Sigmoid colon (tissue), 3 donors: ENCODE results near the gene CCDC107.

Source experiments
- POLR2A ChIP-seq, 2 donors: fragments of 450-650 bp; IDR thresholded peaks; one replicate each; pipeline ENCODE4 v1.6.1; 2016; ENCODE audit warnings: antibody characterized with exemption in 2 of 2, mild to moderate bottlenecking in 2 of 2, moderate library complexity in 2 of 2
- TF ChIP-seq, protein P1 (sequence below), 4 experiments: fragments of 450-650 bp in 3 of 4; fragments of 200-600 bp in 1 of 4; IDR thresholded peaks; one replicate each; pipeline ENCODE4 v1.5.1; 2016 to 2019; ENCODE audit warnings: antibody characterized with exemption in 4 of 4, mild to moderate bottlenecking in 3 of 4, moderate library complexity in 2 of 4

DNA sequence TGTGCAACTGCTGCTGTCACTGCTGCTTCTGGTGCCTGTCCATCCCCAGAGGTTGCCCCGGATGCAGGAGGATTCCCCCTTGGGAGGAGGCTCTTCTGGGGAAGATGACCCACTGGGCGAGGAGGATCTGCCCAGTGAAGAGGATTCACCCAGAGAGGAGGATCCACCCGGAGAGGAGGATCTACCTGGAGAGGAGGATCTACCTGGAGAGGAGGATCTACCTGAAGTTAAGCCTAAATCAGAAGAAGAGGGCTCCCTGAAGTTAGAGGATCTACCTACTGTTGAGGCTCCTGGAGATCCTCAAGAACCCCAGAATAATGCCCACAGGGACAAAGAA, 15.9 kb downstream of the CCDC107 start:
- TF ChIP-seq, protein P1, sequence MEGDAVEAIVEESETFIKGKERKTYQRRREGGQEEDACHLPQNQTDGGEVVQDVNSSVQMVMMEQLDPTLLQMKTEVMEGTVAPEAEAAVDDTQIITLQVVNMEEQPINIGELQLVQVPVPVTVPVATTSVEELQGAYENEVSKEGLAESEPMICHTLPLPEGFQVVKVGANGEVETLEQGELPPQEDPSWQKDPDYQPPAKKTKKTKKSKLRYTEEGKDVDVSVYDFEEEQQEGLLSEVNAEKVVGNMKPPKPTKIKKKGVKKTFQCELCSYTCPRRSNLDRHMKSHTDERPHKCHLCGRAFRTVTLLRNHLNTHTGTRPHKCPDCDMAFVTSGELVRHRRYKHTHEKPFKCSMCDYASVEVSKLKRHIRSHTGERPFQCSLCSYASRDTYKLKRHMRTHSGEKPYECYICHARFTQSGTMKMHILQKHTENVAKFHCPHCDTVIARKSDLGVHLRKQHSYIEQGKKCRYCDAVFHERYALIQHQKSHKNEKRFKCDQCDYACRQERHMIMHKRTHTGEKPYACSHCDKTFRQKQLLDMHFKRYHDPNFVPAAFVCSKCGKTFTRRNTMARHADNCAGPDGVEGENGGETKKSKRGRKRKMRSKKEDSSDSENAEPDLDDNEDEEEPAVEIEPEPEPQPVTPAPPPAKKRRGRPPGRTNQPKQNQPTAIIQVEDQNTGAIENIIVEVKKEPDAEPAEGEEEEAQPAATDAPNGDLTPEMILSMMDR (IDR thresholded peaks at IDR 0.05) = no peak
- TF ChIP-seq POLR2A (IDR thresholded peaks at IDR 0.05) = no peak
